NCI-H2029 (cell line): ENCODE measurements around the gene IPO4.
"Not testable (repeated sequence)": the region's sequence is repeated elsewhere in the genome, so short reads cannot be mapped to it uniquely, and the experiment has no call there.

Experiments
- DNase-seq: peaks from one replicate; lab custom pipeline; 2025; lab: John Stamatoyannopoulos, UW

The IPO4 gene

DNA sequence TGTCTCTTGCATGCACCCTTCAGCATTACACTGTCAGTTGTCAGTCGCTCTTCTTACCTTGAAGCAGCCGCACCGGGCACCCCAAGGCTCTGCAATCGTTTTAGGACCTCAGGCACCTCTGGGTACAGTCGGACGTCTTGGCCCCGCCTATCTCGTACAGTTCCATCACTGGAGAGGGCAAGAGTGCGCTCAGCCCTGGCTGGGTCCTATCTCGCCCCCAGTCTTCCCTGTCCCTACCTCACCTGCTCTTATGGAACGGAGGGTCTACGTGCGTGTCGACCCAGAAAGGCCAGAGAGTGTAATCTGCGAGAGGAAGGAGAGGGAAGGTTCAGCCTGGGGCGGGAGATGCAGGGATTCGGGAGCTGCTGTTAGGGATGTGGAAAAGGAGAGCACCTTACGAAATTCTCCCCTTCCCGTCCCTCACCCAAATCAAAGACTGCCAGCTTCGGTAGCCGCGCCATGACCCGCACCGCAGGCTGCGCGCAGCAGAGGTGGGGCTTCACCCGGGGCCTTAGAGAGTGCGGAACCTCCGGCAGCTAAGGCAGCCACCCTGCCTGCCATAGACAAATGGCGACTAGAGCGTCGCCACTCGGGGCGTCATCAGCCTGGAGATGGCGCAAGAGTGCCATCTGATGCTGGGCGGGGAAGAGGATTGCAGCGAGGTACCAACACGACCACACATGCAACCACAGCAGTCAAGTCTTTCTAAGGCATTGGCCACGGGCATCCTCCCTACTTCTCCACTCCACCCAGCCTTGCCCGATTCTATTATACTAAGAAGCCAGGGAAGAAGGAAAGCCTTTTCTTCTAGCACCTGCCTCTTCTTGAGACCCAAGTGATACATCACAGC lies 27.1 kb upstream of the IPO4 start, which contains the start of gene MDP1:
Gene MDP1 (minus strand): TSS at position 572 of the 850 bp plus-strand sequence. CDS start 111 bp downstream, at position 461.
- DNase-seq = peak; percentile 91

DNA sequence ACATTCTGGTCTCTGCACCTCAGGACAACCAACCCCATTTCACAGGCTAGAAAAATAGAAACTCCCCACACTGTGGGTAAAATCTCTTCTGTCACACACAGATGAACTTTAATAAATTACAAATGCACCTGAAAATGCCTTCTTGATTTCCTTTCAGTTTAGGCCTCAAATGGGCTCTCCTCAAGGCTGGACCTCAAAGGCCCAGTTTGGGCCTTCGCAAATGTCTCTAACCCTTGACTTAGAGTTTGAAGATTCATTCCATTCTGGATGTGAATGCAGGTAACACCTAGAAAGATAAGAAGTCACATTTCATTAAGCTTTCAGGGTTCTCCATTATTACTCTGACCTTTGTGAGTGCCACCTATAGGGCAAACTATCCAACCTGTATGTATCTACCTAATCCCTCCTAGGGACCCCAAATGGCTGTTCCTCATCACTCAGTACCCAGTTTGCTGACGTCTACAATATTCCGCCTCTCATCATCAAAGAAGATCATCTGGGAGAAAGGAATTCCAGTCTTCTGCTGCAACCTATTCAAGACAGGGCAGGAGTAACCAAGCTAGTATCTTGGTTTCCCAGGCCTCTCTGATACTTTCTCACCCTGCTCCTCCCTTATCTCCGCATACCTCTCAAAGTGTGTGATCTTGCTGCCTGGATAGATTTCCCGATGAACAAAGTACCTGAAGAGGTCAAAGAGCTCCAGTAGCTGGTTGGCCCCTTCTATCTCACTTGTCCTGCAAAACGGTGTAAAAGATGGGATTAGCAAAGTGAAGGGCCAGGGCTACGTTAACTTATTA lies 25.4 kb upstream of the IPO4 start:
- no peak for DNase-seq

DNA sequence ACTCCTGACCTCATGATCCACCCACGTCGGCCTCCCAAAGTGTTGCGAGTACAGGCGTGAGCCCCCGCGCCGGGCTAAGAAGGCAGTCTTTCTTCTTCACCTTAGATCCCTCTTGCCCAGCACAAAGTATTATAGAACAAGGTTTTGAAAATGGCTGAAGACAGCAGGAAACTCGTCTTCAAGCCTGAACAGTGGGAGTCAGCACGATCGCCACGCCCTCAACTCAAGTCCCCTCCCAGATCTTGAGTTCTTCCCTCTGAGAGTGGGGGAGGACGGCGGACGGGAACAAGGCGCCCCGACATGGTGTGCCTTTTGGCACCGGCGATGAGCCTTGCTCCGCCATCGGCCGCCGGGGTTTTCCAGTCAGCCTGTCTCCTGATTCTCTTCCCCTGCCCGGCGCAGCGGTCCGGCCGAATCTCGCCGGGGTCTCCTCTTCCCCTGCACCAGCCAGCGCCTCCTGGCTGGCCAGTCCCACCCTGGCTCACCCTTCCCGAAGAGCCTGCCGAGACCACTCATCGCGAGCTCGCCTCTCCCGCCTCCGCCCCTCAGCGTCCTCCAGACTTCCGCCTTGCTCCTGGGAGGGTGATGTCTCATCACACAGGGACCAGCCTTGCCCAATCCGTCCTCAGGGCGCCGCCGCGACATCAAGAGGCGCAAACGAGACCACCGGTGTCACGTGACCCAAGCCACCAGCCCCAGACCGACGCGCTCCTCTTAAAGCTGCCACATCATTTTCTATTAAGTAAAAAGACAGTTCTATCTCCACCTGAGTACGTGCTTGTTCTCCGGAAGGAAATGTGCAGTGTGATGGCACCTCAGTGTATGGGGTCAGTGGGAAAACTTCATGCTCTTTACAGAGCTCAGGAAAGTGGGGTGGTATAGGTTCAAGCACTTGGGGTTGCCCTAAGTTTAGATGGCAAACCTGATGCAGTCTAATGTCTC lies 24.6 kb upstream of the IPO4 start, which contains the start of gene CHMP4A:
Gene CHMP4A (minus strand): TSS at position 565 of the 942 bp plus-strand sequence. CDS start 49 bp downstream, at position 516.
- peak; percentile 96 for DNase-seq

DNA sequence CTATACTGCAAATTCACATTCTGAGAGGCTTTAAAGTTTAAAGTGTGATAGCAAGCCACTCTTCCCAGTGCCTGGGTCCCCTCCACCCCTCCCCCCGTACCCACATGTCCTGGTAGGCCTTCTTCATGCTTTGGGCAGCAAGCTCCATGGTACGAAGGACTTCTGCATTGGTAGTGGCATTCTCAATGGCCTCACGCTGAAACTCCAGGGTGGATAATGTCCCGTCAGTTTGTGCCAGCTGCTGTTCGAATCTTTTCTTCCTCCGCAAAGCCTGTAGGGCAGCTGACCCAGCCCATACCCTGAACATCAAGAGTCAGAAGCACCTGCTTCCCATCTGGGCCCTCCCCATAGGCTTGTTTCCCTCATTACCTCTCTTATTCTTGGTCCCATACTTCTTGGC lies 22.7 kb upstream of the IPO4 start:
- no peak for DNase-seq

DNA sequence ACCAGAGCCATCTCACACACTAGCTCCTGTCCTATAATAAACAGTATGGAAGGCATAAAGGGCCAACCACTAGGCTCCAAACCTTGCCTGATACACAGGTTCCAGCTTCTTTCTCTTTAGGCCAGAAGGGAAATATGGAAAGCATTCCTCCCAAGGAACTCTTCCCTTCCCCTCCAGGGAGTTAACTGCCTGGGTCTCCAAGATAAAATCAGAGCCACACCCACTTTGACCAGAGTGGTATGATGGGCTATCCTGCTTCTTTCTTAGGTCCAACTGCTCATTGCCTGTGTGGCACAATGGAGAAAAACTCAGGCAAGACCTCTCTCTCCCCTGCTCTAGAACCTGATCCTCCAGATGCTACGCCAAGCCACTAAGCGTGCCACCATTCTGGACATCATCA lies 19.0 kb upstream of the IPO4 start:
- DNase-seq = no peak

DNA sequence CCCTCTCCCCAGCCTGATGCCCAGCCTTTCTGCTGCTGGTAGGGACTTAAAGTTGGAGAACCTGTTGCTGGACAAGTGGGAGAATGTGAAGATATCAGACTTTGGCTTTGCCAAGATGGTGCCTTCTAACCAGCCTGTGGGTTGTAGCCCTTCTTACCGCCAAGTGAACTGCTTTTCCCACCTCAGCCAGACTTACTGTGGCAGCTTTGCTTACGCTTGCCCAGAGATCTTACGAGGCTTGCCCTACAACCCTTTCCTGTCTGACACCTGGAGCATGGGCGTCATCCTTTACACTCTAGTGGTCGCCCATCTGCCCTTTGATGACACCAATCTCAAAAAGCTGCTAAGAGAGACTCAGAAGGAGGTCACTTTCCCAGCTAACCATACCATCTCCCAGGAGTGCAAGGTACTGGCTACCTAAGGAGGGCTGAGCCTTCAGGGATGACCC lies 18.5 kb upstream of the IPO4 start:
- no peak for DNase-seq

DNA sequence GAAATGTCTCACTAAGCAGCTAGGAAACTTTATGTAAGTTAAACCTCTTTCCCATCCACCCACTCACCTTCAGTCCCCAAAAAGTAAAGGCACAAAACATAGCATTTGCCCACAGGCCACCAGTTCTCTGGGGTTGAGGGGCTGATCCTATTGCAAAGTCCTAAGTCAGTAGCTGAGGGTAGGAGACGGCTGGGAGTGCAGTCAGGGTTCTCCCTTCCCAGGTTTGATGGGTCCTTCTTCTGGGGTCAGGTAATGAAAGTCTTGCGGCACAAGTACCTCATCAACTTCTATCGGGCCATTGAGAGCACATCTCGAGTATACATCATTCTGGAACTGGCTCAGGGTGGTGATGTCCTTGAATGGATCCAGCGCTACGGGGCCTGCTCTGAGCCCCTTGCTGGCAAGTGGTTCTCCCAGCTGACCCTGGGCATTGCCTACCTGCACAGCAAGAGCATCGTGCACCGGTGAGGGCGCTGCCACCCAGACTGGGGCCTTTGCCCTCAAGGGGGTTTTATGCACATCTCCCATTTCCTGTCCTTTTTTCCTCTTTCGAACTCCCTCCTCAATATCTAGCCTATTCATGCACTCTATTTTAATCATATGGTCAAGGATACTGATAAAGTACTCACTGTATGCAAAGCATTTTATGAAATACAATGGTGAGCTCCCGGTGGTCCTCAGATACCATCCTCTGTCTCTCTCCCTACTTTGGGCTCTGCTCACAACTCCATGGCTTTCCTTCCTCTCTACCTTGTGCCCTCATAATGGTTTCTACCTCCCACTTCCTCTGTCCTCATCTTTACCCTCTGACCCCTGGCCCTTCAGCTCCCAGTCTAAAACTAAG lies 17.9 kb upstream of the IPO4 start:
- no peak for DNase-seq

DNA sequence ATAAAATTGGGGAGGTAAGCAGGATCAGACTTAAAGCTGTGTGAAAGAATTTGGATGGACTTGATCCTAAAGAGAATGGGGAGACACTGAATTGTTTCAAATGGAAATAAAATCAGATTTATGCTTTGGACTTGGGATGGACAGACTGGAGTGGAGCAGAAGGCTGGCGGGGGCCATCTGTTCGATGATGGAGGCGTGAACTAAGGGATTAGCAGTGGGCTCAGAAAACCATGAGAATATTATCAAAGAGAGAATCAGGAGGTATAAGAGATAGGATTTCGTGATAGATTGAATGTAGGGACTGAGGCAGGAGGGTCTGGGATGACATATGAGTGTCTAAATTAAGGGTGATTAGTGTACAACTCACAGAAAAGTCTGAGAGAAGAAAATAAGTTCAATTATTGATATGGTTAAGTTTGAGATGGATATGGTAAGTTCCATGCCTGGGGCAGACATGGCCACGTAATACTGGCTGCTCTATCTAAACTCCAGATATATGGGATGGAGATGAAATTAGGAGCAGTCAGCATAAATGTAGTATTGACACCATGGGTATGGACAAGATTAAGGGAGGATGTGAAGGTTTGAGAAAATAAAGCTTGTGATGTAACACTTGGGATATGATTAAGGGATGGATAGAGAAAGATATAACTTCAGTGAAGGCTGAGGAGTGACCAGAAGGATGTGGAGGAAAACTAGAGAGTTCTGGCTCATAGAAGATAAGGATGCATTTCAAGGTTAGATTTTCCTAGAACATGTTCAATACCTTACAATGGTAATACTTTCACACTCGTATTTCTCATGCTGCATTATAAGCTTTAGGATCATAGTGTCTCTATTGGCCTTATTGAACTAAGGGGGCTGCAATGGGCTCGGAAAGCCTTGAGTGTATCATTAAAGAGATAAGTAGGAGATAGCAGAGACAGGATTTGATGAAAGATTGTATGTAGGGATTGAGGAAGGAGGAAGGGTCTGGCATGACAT lies 15.8 kb upstream of the IPO4 start:
- no peak for DNase-seq

DNA sequence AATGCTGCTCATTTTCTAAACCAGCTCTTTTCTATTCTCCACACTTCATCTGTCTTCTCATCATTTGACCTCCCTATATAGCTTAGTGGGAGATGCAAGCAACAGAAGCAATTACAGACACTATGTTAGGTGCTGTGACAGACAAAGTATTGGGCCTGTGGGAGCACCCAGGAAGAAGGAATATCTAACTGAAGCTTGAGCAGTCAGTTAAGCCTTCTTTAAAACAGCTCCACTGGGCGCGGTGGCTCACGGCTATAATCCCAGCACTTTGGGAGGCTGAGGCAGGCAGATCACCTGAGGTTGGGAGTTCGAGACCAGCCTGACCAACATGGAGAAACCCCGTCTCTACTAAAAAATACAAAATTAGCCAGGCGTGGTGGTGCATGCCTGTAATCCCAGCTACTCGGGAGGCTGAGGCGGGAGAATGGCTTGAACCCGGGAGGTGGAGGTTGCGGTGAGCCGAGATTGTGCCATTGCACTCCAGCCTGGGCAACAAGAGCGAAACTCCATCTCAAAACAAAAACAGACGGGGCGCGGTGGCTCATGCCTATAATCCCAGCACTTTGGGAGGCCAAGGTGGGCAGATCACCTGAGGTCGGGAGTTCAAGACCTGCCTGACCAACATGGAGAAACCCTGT lies 14.8 kb upstream of the IPO4 start:
- DNase-seq = not testable (repeated sequence)

DNA sequence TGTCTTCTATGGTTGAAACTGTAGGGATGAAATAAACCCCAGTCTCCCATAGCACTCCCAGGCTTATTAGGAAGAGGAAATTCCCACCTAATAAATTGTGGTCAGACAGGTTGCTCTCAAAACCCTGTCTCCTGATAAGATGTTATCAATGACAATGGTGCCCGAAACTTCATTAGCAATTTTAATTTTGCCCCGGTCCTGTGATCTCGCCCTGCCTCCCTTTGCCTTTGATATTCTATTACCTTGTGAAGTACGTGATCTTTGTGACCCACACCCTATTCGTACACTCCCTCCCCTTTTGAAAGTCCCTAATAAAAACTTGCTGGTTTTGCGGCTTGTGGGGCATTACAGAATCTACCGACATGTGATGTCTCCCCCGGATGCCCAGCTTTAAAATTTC lies 13.9 kb upstream of the IPO4 start:
- DNase-seq = not testable (repeated sequence)

DNA sequence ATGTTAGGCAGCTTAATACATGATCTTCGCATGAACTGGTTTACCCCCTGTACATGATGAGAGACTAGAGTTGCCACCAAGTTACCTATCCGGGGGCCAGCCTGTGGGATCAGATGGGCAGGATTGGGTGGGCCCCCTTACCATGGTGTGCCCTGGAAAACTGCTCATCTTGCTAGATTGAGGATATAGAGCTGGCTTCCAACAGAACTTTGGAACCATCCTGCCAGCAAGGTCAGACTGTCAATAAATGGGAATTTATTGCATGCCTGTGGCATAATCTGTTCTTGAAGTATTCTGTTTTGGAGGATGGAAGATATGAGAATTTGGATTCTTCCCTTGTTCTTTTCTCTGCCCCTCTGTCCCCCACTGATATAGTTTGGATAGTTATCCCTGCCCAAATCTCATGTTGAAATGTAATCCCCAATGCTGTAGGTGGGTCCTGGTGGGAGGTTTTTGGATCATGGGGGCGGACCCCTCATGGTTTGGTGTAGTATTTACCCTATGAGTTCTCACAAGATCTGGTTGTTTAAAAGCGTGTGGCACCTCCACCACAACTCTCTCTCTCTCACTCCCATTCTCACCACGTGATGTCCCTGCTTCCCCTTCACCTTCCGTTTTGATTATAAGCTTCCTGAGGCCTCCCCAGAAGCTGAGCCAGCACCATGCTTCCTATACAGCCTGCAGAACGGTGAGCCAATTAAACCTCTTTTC lies 10.4 kb upstream of the IPO4 start:
- DNase-seq = no peak

DNA sequence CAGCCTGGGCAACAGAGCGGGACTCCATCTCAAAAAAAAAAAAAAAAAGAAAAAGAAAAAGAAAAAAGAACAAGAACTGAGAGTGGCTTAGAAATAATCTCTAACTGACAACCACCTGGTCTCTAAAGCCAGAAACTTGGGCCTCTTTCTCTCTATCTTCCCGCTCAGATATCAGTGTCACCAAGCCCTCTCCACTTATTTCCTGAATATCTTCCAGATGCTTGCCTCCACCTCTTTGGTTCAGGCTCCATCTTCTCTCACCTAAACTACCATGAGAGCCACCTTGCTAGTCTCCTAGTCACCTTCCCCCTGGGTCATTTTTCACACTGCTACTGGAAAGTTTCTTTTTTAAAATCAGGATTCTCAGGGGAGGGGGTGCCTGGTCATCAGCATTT lies 8.4 kb upstream of the IPO4 start:
- DNase-seq = no peak

DNA sequence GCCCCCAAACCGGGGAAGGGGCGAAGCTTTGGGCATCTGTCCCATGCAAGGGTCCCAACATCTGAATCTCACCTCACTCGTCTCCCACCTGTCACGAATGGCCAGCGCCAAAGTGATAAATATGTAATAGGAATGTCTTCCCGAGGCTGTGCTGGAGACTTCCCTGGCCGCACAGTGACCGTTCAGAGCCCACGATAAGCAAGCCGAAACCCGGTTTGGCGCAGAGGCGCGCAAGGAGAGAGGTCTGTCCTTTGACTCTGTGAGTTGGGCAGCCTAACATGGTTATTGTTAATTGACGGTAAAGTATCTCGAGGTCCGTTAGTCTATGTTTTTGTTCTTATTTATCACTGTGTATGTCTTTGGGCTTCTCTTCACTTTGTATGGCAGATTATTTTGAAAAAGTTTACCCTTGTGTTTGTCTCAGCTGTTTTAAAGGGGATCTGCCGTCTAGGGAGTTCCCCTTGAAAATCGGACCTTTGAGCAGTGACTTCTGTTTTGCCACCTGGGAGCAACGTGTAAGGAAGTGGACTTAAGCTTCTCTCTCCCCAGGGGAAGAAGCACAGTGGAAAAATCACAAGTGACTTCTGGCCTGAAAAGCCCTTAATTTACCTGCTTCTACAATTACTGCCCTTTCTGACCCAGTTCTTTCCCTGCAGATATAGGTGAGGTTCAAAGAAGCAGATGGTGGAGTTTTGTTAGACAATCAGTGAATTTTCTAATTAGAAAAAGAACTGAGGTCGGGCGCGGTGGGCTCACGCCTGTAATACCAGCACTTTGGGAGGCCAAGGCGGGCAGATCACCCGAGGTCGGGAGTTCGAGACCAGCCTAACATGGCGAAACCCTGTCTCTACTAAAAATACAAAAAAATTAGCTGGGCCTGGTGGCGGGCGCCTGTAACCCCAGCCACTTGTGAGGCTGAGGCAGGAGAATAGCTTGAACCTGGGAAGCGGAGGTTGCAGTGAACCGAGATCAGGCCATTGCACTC lies 7.7 kb upstream of the IPO4 start:
- no peak for DNase-seq

DNA sequence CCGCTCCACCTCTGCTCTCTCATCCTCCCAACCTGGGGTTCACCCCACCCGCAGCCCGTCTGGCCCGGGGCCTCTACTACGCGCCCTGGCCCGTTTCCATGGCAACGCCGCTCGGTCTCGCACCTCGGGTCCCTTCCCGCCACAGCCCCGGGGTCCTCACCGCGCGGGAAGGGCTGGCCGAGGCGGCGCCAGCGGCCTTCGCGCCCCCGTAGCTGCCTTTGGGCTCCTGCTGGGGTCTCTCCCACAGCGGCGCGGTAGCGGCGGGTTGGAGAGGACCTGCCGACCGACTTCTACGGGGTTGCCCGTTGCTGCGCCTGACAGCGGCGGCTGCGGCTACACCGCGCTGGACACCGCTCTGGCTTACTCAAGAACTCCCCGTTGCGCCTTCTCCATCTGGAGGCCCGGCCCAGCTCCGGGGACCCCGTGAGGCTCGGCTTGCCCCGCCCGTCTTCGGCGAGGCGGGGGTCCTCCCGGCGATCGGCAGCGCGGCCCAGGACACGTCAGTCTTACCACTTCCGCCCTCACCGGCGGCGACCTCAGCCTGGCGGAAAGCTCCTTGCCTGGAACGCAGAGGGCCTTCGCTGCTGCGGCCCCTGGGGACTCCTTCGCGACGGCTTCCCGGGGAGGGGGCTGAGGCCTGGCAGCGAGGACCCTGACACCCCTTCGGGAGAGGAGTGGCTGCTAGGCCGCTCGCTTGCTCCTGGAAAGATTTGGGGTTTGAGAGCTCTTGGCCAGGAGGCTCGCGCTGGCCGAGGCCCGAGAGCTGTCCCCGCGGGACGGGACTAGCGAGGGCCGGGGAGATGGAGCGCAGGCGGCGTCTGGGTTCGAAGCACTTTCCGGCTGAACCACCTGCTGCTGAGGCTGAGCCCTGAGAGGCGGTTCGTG lies 6.8 kb upstream of the IPO4 start, which contains the start of gene TM9SF1:
Gene TM9SF1 (minus strand): TSS at position 256 of the 885 bp plus-strand sequence. CDS start 422 bp downstream, outside the sequence.
- peak; percentile 61 for DNase-seq

DNA sequence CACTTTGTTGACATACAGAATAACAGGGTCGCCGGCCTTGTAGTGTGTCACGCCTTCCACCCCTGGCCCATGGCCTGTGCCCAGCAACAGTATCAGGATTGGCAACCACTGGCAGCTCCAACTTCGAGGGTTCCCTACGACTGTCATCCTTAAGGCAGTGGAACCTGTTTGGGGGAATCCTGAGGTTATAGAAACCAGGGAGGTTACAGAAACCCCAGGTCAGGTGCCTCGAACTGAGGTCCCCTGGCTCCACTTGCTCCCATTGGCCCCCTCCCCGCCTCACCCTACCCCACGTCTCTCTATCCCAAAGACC lies 6.2 kb upstream of the IPO4 start:
- DNase-seq = no peak

DNA sequence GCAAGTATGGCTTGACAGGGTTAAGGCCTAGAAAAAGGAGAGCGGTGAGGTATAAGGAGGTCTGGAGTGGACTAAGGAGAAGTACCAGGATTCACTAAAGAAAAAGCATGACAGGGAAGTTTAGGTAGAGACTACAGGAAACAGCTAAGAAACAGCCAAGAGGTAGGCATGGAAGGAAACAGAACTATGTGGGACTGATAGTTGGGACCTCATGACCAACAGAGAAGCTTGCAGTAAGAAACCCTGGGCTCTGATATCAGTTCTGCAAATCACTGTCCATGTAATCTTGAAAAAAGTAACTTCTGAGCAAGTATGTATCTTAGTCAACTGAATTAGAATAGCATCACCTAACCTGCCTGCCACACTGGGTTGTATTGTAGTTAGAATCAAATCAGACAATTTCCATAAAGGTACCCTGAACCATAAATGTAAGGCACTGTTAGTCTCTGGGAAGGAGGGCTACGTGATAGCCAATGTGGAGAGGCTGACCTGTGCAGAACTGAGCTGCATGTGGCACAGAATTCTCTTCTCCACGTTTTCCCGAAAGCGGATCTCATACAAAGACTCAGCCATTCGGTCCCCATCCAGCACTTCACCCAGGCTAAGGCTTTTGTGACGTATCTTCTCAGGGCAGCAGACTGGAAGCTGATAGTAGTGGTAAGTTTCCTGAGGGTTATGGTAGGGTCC lies 5.7 kb upstream of the IPO4 start:
- DNase-seq = no peak
